GM23338 (cell line): ENCODE data around the gene SLC25A29. TPM values are rescaled to one million over a fixed set of nuclear protein-coding genes. Genes with fewer than 3 reads are reported as not detected.

ENCODE experiments used
- ATAC-seq: fragments of 200-7000 bp; cut with Tn5 transposase; 3 replicates; pipeline ENCODE4 v1.9.1; 2020
- DNase-seq: peaks from one replicate; pipeline ENCODE4 v3.0.0-alpha.2; 2015; ENCODE audit warnings: low spot score
- H2AFZ ChIP-seq: fragments of 200-600 bp; sonication (generic); 2 replicates; pipeline ENCODE4 v1.8.0; 2016; ENCODE audit warnings: antibody characterized with exemption, mild to moderate bottlenecking, moderate library complexity
- H3F3A ChIP-seq: fragments of 200-600 bp; sonication (generic); replicated peaks from 2 replicates; pipeline ENCODE4 v1.8.0; 2017; ENCODE audit warnings: antibody characterized with exemption, mixed run types, low read depth
- H3K27ac ChIP-seq: fragments of 200-600 bp; sonication (generic); 2 replicates; pipeline ENCODE4 v1.6.1; 2016; ENCODE audit warnings: low read depth
- H3K27me3 ChIP-seq: fragments of 200-600 bp; sonication (generic); 2 replicates; pipeline ENCODE4 v1.8.0; 2016; ENCODE audit warnings: mild to moderate bottlenecking, mixed run types, moderate library complexity; ENCODE audit not compliant: insufficient read depth
- H3K36me3 ChIP-seq: fragments of 200-600 bp; sonication (generic); 2 replicates; pipeline ENCODE4 v1.8.0; 2016; ENCODE audit warnings: mild to moderate bottlenecking; ENCODE audit not compliant: insufficient read depth
- H3K4me1 ChIP-seq: fragments of 200-600 bp; sonication (generic); 2 replicates; pipeline ENCODE4 v1.8.0; 2016; ENCODE audit warnings: mild to moderate bottlenecking, moderate library complexity; ENCODE audit not compliant: insufficient read depth
- H3K4me2 ChIP-seq: fragments of 200-600 bp; sonication (generic); 2 replicates; pipeline ENCODE4 v1.7.1; 2017; ENCODE audit warnings: mixed run types
- H3K4me3 ChIP-seq: fragments of 200-600 bp; sonication (generic); 2 replicates; pipeline ENCODE4 v1.6.1; 2016; ENCODE audit warnings: mixed run types
- H3K79me2 ChIP-seq: fragments of 200-600 bp; sonication (generic); replicated peaks from 2 replicates; pipeline ENCODE4 v1.8.0; 2017; ENCODE audit warnings: mild to moderate bottlenecking; ENCODE audit not compliant: insufficient read depth
- H3K9me2 ChIP-seq: fragments of 200-600 bp; sonication (generic); 2 replicates; pipeline ENCODE4 v1.8.0; 2017; ENCODE audit not compliant: insufficient read depth
- H4K20me1 ChIP-seq: fragments of 200-600 bp; sonication (generic); replicated peaks from 2 replicates; pipeline ENCODE4 v1.8.0; 2017; ENCODE audit warnings: mild to moderate bottlenecking; ENCODE audit not compliant: insufficient read depth
- H3K27ac Mint-ChIP-seq: 2 replicates; pipeline ENCODE4 v1.8.0; 2020; ENCODE audit warnings: inconsistent platforms, mild to moderate bottlenecking, moderate library complexity, mixed read lengths
- H3K27me3 Mint-ChIP-seq: 3 replicates; pipeline ENCODE4 v1.8.0; 2022; ENCODE audit warnings: low read depth, mild to moderate bottlenecking, moderate library complexity, mixed read lengths, inconsistent platforms; ENCODE audit not compliant: insufficient read depth, poor library complexity
- H3K36me3 Mint-ChIP-seq: 3 replicates; pipeline ENCODE4 v1.8.0; 2021; ENCODE audit warnings: low read depth, mild to moderate bottlenecking, inconsistent platforms, moderate library complexity, mixed read lengths
- H3K4me1 Mint-ChIP-seq: 3 replicates; pipeline ENCODE4 v1.8.0; 2020; ENCODE audit warnings: mild to moderate bottlenecking, inconsistent platforms, mixed read lengths
- H3K4me3 Mint-ChIP-seq: 3 replicates; pipeline ENCODE4 v1.8.0; 2021; ENCODE audit warnings: moderate library complexity, mild to moderate bottlenecking, inconsistent platforms, mixed read lengths
- H3K9me3 Mint-ChIP-seq: 3 replicates; pipeline ENCODE4 v1.8.0; 2020; ENCODE audit warnings: moderate library complexity, mild to moderate bottlenecking, inconsistent platforms, mixed read lengths
- CREB1 ChIP-seq: fragments of 250-450 bp; sonication (Bioruptor Pico); IDR thresholded peaks from 2 replicates; pipeline ENCODE4 v1.5.0; 2020; ENCODE audit warnings: low read depth, mild to moderate bottlenecking, moderate library complexity
- EZH2 ChIP-seq: fragments of 200-600 bp; sonication (generic); IDR thresholded peaks from one replicate; pipeline ENCODE4 v1.8.0; 2017; ENCODE audit warnings: antibody characterized with exemption, mild to moderate bottlenecking, low read depth; ENCODE audit not compliant: unreplicated experiment
- JUNB ChIP-seq: IDR thresholded peaks from one replicate; pipeline ENCODE4 v1.6.1; 2016; ENCODE audit warnings: antibody characterized with exemption; ENCODE audit not compliant: unreplicated experiment
- NANOG ChIP-seq: IDR thresholded peaks from 2 replicates; pipeline ENCODE4 v1.6.1; 2016; ENCODE audit warnings: antibody characterized with exemption, borderline replicate concordance
- POLR2AphosphoS5 ChIP-seq: IDR thresholded peaks from 2 replicates; pipeline ENCODE4 v1.6.1; 2016; ENCODE audit warnings: antibody characterized with exemption, low read depth
- STAT1 ChIP-seq: IDR thresholded peaks from one replicate; pipeline ENCODE4 v1.6.1; 2016; ENCODE audit warnings: antibody characterized with exemption; ENCODE audit not compliant: unreplicated experiment
- ZNF114 ChIP-seq: fragments of 250-450 bp; sonication (Bioruptor Pico); IDR thresholded peaks from 2 replicates; pipeline ENCODE4 v1.5.0; 2020; ENCODE audit warnings: mild to moderate bottlenecking, moderate library complexity
- ZNF331 ChIP-seq: fragments of 250-450 bp; sonication (Bioruptor Pico); IDR thresholded peaks from 2 replicates; pipeline ENCODE4 v1.5.0; 2020; ENCODE audit warnings: low read depth, mild to moderate bottlenecking, moderate library complexity
- polyA plus RNA-seq: library from polyadenylated mRNA; unstranded; fragments of >200 nt; fragmentation: Nextera tagmentation; extraction: Ambion mirVana; gene quantifications from 2 replicates; pipeline ENCODE4 v1.2.1, GENCODE V29; 2016
- total RNA-seq: library from RNA; depleted of rRNA; stranded (reverse); fragments of >200 nt; shearing (Covaris generic); gene quantifications from 2 replicates; pipeline ENCODE4 v1.2.3, GENCODE V29; 2014
- TF ChIP-seq, protein P1 (sequence below): IDR thresholded peaks from 2 replicates; pipeline ENCODE4 v1.6.1; 2016; ENCODE audit warnings: antibody characterized with exemption
- TF ChIP-seq, protein P2 (sequence below): IDR thresholded peaks from one replicate; pipeline ENCODE4 v1.6.1; 2018; ENCODE audit warnings: antibody characterized with exemption; ENCODE audit not compliant: unreplicated experiment

The SLC25A29 gene
- total and polyA plus RNA-seq, 2 experiments from 2014 or later = 65.6 to 206 TPM

DNA sequence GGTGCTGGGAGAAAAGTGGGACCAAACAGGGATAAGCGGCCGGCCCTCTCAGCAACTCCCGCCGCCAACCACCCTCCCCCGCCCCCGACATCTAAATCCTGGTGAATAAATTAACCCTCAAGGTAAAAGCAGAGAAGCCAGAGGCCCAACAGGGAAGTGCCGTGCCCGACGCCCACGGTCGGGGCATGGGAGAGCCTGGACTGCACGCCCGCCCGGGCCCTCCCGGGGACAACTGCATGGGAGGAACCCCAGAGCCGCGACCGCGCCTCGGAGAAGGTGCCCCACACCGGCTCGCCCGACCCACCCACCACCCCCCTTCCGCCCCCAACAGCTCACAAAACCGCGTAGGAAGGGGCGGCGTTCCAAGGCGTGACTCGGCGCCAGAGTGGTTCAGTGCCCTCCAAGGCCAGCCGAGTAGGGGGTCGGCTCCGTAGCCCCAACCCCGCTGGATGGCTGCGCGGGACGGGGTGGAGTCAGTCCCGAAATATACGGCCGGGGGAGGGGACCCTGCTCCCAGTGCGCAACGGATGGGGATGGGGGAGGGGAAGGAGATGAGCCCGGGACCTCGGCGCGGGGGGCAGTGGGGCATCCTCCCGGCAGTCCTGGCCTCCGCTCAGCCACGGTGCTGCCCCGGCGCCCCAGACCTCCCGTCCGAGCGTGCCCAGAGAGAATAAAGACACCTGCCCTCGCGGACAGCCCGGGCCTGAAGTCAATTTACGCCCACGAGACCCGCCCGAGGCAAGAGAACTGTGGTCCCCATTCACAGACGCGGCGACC, 732 bp downstream of the SLC25A29 start:
- Mint-ChIP-seq H3K36me3 (peaks cover 13% of the 10 kb centered on the region), H3K9me3 (no peaks in the 10 kb centered on the region), H3K27me3 (peaks cover 15% of the 10 kb centered on the region), H3K4me3 (peak overlapping the region; percentile 89), H3K4me1 (peaks cover 43% of the 10 kb centered on the region), H3K27ac (peak overlapping the region; percentile 92)
- H3F3A ChIP-seq = peaks cover 16% of the 10 kb centered on the region
- DNase-seq (peak; percentile 63), ATAC-seq (peak; percentile 15)
- H3K9me2 ChIP-seq = no peaks in the 10 kb centered on the region
- H4K20me1 ChIP-seq = peaks cover 35% of the 10 kb centered on the region
- TF ChIP-seq EZH2 (no peak), POLR2AphosphoS5 (peak; percentile 14; the same call in 1 of the 2 replicates), NANOG (no peak), STAT1 (no peak), ZNF114 (CRISPR knock-in tag) (no peak)
- TF ChIP-seq, protein P1, sequence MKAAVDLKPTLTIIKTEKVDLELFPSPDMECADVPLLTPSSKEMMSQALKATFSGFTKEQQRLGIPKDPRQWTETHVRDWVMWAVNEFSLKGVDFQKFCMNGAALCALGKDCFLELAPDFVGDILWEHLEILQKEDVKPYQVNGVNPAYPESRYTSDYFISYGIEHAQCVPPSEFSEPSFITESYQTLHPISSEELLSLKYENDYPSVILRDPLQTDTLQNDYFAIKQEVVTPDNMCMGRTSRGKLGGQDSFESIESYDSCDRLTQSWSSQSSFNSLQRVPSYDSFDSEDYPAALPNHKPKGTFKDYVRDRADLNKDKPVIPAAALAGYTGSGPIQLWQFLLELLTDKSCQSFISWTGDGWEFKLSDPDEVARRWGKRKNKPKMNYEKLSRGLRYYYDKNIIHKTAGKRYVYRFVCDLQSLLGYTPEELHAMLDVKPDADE = no peak
- peaks cover 8% of the 10 kb centered on the region for H3K4me1 ChIP-seq
- peak overlapping the region; percentile 77 for H3K4me3 ChIP-seq
- H3K4me2 ChIP-seq = peak overlapping the region; percentile 86
- peaks cover 48% of the 10 kb centered on the region for H3K79me2 ChIP-seq
- H3K27ac ChIP-seq = peak overlapping the region; percentile 81
- H3K27me3 ChIP-seq = peaks cover 6% of the 10 kb centered on the region; the same call in 1 of the 2 replicates
- no peaks in the 10 kb centered on the region for H3K36me3 ChIP-seq
- no peak overlapping the region; the same call in 1 of the 2 replicates for H2AFZ ChIP-seq

DNA sequence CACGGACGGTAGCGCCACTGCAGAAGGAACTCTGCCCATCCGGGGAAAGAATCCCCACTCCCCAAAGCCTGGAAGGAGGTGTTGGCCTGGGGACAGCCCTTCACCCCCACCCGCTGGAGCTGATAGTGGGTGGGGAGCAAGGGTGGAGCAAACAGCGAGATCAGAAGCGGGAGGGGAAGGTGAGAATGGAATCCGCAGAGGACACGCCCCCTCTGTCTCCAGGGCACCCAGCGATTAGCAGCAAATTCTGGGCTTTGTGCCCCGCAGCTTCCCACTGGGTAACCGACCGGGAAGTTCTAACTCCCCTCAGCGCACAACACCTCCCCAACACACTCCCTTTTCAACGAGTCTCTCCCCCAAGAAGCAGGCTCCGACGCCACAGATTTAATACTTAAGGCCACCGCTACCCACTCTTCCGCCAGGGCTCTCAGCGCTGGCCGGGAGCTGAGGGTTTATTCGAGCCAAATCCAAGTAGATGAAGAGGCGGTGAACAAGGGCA, 1.4 kb downstream of the SLC25A29 start:
- Histone ChIP-seq H3F3A (peaks cover 16% of the 10 kb centered on the region), H4K20me1 (peaks cover 41% of the 10 kb centered on the region), H3K27me3 (peaks cover 6% of the 10 kb centered on the region; the same call in 1 of the 2 replicates), H3K4me2 (peak overlapping the region; percentile 86), H3K4me1 (peaks cover 8% of the 10 kb centered on the region), H3K36me3 (no peaks in the 10 kb centered on the region), H2AFZ (no peak overlapping the region), H3K4me3 (peak overlapping the region; percentile 77), H3K79me2 (peaks cover 55% of the 10 kb centered on the region), H3K9me2 (no peaks in the 10 kb centered on the region), H3K27ac (peak overlapping the region; percentile 85)
- Mint-ChIP-seq H3K4me1 (peaks cover 43% of the 10 kb centered on the region), H3K36me3 (peaks cover 13% of the 10 kb centered on the region), H3K27ac (peak overlapping the region; percentile 92), H3K27me3 (peaks cover 16% of the 10 kb centered on the region), H3K4me3 (peak overlapping the region; percentile 89), H3K9me3 (no peaks in the 10 kb centered on the region)
- ATAC-seq = peak; percentile 15
- TF ChIP-seq JUNB (no peak), NANOG (no peak), POLR2AphosphoS5 (peak; percentile 52)
- DNase-seq = peak; percentile 87

DNA sequence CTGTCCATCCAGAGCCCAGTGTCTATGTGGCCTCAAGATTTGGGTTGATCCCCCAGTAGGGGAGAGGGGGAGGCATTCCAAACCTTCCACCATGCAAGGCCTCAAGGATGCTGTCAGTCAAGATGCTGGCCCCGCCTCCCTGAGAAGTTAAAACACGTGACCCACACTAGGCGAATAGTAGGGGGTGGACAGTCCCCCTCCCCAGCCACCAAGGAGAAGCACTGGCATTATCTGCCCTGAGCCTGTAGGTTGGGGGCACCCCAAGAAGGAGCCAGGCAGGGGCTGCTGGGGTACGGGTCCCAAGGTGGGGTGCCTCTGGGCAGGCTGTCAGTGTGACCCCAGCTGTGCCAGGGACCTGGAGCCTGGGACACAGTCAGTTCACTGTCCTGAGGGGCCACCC, 2.3 kb downstream of the SLC25A29 start:
- H3K4me3 ChIP-seq = peak overlapping the region; percentile 77; the same call in 1 of the 2 replicates
- ATAC-seq = peak; percentile 3
- no peaks in the 10 kb centered on the region for H3K9me2 ChIP-seq
- peaks cover 51% of the 10 kb centered on the region for H4K20me1 ChIP-seq
- H3K36me3 ChIP-seq = no peaks in the 10 kb centered on the region
- peaks cover 60% of the 10 kb centered on the region for H3K79me2 ChIP-seq
- Mint-ChIP-seq H3K36me3 (peaks cover 19% of the 10 kb centered on the region), H3K4me1 (peaks cover 36% of the 10 kb centered on the region), H3K9me3 (no peaks in the 10 kb centered on the region), H3K4me3 (peak overlapping the region; percentile 89), H3K27ac (no peak overlapping the region), H3K27me3 (peaks cover 18% of the 10 kb centered on the region)
- no peak overlapping the region for H2AFZ ChIP-seq
- H3K27me3 ChIP-seq = peaks cover 6% of the 10 kb centered on the region; the same call in 1 of the 2 replicates
- H3K27ac ChIP-seq = no peak overlapping the region
- H3K4me2 ChIP-seq = peak overlapping the region; percentile 86
- peaks cover 16% of the 10 kb centered on the region for H3F3A ChIP-seq
- peaks cover 8% of the 10 kb centered on the region for H3K4me1 ChIP-seq
- DNase-seq = peak; percentile 74
- TF ChIP-seq CREB1 (CRISPR knock-in tag) (no peak), ZNF331 (CRISPR knock-in tag) (no peak), JUNB (no peak), NANOG (no peak), POLR2AphosphoS5 (no peak)
- TF ChIP-seq, protein P2, sequence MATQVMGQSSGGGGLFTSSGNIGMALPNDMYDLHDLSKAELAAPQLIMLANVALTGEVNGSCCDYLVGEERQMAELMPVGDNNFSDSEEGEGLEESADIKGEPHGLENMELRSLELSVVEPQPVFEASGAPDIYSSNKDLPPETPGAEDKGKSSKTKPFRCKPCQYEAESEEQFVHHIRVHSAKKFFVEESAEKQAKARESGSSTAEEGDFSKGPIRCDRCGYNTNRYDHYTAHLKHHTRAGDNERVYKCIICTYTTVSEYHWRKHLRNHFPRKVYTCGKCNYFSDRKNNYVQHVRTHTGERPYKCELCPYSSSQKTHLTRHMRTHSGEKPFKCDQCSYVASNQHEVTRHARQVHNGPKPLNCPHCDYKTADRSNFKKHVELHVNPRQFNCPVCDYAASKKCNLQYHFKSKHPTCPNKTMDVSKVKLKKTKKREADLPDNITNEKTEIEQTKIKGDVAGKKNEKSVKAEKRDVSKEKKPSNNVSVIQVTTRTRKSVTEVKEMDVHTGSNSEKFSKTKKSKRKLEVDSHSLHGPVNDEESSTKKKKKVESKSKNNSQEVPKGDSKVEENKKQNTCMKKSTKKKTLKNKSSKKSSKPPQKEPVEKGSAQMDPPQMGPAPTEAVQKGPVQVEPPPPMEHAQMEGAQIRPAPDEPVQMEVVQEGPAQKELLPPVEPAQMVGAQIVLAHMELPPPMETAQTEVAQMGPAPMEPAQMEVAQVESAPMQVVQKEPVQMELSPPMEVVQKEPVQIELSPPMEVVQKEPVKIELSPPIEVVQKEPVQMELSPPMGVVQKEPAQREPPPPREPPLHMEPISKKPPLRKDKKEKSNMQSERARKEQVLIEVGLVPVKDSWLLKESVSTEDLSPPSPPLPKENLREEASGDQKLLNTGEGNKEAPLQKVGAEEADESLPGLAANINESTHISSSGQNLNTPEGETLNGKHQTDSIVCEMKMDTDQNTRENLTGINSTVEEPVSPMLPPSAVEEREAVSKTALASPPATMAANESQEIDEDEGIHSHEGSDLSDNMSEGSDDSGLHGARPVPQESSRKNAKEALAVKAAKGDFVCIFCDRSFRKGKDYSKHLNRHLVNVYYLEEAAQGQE = no peak
- TF ChIP-seq, protein P1 = no peak
